Inferior parietal cortex (tissue), 1 donor: Measurements from ENCODE around the gene FLT4.
A peak's percentile ranks its signal among the peaks of the same experiment; 100 is the strongest.
"Not testable (repeated sequence)": the region's sequence is repeated elsewhere in the genome, so short reads cannot be mapped to it uniquely, and the experiment has no call there.

ENCODE experiments used
- DNase-seq: peaks from one replicate; pipeline ENCODE4 v3.0.0-alpha.2; 2016; ENCODE audit errors: extremely low spot score

Gene FLT4

DNA sequence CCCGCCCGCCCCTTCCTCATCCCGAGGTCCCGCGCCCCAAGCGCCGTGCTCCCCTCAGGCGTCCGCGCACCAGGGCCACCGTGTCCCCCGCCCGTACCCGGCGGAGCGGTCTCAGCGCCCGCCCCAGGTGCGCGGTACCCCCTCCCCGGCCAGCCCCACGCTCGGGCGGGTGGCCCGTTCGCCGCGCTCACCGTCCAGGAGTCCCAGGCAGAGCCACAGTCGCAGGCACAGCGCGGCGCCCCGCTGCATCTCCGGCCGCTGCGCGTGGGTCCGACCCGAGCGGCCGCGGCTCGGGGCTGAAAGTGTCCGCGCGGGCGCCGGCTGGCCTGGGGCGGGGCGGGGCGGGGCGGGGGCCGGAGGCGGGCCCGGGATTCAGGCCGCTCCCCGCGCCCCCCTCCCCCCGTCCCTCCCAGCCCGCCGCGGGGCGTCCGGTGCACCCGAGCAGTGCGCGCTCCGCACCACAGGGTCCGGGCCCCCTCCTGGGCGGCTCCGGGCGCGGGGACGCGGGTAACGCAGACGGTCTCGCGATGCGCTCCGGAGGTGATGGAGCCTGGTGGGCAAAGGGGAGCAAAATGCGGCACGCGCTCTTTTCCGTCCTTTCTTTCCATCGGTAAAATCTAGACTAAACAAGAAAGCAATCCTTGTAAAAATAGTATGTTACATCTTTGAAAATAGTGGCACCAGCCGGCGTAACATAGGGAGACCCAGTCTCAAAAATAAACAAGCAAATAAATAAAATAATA lies at the start of gene FLT4:
Gene FLT4, minus strand, starts transcription at position 304 of the 743 bp plus-strand sequence. Its CDS starts 55 bp downstream, at position 249.
- no peak for DNase-seq

DNA sequence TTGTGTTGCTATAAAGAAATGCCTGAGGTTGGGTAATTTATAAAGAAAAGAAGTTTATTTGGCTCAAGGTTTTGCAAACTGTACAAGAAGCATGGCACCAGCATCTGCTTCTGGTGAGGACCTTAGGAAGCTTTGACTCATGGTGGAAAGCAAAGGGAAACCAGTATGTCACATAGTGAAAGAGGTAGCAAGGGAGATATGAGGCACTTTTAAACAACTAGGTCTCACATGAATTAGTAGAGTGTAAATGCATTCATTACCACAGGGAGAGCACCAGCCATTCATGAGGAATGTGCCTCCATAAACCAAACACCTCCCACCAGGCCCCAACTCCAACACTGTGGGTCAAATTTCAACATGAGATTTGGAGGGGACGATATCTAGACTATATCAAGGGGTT lies 49.6 kb upstream of the FLT4 start:
- DNase-seq: no peak

DNA sequence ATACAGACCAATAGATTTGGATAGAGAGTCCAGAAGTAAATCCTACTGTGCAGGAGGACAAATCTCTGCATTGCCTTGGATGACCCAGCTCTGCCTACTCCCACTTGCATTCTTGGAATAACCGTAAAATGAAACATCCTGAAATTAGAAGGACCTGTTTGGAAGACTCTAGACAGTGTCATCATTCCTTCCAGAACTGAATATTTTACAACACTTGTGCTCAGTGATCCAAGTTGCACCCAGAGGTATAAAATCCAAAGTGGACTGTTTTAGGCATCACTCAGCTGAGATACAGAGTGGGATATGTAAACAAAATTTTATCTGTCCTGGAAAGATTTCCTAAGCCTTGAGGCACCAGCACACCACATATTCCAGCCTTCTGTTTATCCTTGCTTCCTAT lies 46.7 kb upstream of the FLT4 start:
- DNase-seq: no peak

DNA sequence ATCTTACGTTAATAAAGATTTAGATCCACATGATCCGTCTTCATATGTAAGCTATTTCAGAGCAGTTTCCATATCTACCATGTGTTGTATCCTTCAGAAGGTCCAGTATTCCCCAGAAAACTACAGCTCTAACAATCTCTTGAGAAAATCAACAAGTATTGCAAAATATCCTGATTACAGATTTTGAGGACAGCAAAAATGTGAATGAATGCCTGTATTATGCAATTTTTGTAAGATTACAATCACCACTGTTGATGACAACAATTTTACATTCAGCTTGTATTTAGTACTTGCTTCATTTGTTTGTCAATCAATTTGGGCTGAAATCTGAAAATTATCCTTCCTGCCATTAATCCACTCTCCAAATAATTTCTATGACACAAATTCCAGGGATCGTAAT lies 43.0 kb upstream of the FLT4 start:
- no peak for DNase-seq

DNA sequence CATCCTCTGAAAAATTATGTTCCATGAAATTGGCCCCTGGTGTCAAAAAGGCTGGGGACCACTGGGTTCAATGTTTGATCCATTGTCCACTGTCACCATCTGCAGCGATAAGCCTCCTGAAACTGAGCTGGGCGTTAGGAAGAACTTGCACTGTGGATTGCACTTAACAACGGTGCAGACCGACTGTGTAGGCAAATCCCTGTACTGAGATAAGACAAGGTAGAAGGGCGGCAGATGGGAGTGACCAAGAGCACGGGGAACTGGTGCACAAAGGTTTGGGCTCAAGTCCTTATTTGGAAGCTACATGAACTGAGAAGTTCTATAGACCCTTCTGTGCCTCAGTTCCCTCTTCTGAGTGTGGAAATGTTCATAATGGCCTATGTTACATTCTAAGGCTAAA lies 41.6 kb upstream of the FLT4 start:
- DNase-seq: no peak

DNA sequence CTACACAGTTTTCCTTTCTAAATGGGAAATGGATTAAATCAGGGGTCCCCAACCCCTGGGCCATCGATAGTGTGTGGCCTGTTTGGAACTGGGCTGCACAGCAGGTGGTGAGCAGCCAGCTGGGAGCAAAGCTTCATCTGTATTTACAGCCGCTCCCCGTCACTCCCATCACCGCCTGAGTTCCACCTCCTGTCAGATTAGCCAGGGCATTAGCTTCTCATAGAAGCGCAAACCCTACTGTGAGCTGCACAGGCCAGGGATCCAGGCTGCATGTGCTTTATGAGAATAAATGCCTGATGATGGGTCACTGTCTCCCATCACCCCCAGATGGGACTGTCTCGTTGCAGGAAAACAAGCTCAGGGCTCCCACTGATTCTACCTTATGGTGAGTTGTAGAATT lies 41.2 kb upstream of the FLT4 start:
- DNase-seq: no peak

DNA sequence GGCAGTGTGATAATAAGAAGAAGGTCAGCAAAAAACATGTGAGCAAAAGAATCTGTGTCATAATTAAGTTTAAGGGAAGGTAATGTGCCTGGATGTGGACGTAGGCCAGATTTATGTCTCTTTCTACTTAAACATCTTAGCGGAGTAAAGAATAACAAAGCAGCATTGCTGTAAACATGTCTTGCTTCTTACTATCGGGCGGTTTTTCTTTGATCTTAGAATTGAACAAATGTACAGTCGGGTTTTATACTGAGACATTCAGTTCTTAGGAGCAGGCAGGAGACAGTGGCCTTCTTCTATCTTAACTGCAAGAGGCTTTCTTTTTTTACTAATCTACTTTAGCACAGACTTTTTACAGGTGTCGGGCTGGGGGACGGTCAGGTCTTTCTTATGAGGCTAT lies 40.4 kb upstream of the FLT4 start:
- DNase-seq: no peak

DNA sequence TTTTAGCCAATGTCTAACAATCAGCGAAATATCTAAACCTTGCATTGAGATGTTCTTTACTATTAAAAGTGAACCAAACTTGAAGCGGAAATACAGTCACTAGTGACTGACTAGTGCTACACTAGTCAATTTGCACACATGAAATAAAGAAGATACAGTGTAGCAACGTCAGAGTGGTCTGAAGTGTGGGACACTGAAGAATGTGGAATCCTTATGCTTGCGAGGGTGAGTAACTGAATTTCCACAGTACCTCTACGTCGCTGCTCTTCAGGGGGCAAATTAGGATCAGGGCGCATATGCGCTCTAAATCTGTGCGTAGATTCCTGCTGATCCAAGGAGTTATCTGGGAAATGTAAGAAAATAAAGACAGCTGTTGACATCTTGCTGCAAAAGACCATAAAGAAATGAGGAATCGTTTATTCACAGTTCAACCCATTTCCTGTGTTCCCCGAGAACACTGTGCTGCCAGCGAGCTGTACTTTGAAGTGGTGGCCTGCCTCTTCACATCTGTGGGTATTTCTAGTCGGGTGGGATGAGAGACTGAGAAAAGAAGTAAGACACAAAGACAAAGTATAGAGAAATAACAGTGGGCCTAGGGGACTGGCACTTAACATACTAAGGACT lies 39.8 kb upstream of the FLT4 start:
- no peak for DNase-seq

DNA sequence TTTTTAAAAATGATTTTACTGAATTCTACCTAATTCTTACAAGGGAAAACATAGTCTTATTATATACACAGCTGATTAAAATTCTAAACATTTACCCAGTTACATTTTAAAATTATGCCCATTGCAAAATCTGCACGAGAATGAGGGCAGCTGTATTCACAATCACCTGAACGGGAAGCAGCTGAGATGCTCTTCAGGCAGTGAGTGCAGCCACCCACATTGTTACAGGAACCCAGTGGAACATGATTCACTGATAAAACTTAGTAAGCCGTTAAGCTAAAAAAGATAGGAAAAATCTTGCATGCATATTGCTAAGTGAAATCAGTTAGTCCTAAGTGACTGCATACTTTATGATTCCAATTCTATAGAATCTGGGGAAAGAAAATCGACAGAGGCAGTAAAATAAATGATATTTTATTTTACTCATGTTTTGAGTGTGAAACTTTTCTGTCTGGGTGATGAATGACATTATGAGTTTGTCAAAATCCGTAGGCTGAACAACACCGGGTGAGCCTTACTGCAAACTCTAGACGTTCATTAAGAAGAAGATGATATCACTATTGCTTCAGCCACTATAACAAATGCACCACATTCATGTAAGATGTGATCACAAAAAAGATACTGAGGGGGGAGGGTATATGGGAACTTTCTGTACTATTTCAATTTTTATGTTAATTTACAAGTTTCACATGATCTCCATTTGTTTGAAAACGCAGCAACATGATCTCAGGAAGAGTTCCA lies 39.1 kb upstream of the FLT4 start:
- DNase-seq: no peak

DNA sequence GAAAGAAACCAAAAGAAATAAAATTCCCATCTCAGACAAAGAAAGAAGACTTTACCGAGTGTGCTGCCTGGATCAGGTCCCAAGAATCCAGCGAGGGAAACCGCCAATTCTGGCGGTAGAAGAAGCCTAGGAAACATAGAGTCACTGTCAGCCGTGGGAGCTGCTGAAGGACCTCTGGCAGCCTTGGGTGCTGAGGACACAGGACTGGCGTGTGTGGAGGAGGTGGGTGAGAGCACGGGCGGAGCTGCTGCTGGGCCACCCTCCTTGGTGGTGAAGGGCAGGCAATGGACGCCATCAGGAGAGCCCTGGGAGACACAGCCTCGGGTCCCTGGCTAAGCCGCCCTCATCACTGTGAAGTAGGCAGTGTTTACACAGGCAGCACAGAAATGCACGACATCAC lies 37.4 kb upstream of the FLT4 start:
- DNase-seq: not testable (repeated sequence)

DNA sequence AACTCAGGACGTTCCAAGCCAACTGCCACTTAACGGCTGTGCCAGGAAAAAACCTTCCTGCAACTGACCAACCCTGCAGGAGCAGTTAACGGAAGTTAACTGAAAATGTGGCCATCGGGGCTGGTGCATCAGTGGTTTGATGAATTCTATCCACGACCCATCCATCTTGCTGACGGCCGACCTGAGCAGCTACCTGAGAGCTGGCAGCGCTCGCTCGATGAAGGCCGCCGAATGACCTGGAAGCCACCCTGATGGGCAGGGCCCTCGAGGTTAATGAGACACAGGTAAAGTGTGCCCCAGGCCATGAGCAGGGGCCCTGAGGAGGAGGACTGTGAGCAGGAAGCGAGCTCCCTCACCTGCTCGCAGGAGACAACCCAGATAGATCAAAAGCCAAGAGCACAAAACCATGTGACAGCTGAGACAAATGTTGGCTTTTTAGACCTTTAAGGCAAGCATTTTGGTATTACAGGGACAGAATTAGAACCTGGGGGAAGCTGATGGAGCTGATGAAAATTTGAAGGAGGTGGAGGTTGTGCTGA lies 35.3 kb upstream of the FLT4 start:
- no peak for DNase-seq

DNA sequence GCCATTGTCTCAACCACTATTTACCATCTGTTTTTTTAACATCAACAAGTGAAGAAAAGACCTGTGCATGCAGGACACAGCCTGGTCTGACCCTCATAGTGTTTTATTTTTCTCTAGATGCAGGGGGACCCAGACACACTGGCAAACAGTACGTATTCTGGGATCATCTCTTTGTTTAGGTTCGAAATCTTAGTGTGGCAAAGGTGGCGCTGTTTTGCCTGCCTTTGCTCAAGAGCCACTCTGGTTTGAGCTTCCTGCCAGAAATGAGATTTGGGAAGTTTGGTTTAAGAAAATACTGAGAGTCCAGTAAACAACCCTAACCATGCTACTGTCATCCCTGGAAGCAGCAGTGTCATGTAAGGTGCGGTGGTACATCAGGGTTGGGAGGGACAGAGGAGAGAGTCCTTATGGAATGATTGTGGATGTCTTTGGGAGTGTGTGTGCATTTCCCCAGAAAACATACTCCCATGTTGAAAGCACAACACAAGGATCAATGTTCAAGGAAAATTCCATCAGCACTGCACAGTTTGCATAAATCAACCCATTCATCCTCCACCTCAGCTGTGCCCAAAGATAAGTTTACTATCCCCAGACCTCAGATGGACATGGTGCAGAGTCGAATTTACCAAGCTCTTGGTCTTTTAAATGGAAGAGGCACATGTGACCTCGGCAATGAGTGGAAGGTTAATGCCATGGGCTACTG lies 34.0 kb upstream of the FLT4 start:
- DNase-seq: no peak

DNA sequence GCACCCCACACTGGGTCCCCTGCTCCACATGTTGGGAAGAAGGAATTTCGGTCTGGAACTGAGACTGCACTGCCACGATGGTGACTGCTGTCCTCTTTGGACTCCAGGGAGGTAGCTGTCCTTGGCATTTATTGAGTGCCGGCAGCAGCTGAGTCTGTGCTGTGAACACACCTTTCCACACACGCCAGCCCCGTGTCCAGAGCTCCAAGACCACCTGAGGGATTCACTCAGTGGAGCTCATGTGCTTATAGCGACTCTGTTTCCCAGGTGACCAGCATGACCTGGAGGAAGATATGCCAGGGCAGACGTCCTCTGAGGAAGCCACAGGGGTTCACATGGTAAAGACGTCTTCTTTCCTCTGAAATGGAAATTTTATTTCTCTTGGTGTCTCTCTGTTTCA lies 33.2 kb upstream of the FLT4 start:
- no peak for DNase-seq

DNA sequence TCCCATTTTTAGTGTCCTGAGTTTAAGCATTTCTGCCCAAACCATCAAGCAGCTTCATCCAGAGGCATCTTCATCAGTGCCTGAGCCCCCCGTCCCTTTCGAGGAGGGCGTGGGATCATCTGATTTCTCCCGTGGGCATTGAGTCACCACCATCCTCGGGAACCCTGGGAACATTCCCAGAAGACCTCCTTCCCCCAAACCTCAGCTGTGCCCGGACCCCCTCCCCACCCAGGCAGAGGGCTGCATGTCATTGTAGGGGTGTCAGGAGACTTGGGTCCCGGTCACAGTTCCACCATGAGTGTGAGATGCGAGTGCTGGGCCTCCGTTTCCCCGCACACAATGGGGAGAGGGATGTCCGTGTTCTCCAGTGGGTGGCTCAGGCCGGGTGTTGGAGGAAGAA lies 32.6 kb upstream of the FLT4 start:
- DNase-seq: not testable (repeated sequence)

DNA sequence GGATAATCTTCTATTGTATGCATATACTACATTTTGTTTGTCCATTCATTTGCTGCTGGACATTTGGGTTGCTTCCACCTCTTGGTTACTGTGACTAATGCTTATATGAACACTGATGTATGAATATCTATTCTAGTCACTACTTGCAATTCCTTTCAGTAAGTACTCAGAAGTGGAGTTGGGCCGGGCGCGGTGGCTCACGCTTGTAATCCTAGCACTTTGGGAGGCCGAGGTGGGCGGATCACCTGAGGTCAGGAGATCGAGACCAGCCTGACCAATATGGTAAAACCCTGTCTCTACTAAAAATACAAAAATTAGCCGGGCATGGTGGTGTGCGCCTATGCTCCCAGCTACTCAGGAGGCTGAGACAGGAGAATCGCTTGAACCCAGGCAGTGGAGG lies 28.9 kb upstream of the FLT4 start:
- not testable (repeated sequence) for DNase-seq

DNA sequence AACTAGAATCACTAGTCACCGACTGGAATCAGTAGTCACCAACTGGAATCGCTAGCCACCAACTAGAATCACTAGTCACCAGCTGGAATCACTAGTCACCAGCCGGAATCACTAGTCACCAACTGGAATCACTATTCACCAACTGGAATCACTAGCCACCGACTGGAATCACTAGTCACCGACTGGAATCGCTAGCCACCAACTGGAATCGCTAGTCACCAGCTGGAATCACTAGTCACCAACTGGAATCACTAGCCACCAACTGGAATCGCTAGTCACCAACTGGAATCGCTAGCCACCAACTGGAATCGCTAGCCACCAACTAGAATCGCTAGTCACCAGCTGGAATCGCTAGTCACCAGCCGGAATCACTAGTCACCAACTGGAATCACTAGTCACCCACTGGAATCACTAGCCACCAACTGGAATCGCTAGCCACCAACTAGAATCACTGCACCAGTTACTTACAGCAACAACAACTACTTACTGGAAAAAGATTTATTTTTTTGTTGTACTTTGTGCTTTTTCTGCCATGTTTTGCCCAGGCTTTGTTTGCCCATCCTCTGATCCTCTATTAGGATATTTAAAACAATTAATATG lies 25.7 kb upstream of the FLT4 start:
- no peak for DNase-seq

DNA sequence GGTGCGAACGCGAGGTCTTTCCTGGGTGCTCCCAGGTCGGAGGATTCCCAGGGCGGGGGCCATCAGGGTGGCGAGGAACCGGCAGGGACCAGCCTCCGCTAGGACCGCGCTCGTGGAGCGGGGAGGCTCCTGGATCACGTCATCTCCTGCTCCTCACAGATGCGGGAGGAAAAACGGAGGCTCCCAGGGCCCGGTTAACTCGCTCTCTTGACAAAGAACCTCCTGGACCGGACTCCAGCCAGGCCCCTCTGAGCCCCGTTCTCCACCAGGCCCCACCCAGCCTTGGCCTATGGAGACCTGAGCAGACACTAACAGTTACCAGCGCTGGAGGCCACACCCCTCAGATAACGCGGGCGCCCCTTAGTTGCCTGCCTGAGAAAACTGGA lies 24.7 kb upstream of the FLT4 start:
- DNase-seq: not testable (repeated sequence)

DNA sequence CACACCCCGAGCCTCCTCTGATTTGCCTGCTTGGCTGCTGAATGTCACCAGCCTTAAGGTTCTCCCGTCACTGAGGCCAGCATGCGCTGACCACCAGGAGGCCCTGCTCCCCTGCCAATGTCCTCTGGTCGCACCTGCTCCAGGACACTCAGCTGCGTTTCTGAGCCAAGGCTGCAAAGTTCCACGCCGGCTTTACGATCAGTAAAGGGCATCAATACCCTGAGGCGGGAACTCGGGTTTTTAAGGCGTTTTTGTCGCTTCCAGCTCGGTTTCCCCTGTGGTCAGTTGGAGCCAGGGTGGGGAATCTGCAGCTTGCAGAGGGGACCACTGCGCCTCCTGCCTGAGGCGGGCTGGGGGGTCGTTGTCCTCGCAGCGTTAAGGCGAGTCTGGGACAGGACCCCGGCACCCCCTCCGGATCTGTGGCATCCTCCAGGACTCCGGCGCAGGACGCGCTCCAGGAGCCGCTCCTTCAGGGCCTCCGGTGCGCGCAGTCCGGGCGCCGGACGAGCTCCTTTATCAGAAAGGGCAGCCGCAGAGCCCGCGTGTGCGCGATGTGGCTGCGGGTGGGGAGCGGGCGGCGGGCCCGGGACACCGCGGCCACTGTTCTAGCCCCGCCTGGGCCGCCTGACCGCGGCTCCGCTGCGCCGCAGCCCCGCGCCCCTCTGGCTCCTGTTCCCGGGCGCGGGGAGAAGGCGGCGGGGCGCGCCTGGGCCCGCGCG lies 24.1 kb upstream of the FLT4 start:
- no peak for DNase-seq

DNA sequence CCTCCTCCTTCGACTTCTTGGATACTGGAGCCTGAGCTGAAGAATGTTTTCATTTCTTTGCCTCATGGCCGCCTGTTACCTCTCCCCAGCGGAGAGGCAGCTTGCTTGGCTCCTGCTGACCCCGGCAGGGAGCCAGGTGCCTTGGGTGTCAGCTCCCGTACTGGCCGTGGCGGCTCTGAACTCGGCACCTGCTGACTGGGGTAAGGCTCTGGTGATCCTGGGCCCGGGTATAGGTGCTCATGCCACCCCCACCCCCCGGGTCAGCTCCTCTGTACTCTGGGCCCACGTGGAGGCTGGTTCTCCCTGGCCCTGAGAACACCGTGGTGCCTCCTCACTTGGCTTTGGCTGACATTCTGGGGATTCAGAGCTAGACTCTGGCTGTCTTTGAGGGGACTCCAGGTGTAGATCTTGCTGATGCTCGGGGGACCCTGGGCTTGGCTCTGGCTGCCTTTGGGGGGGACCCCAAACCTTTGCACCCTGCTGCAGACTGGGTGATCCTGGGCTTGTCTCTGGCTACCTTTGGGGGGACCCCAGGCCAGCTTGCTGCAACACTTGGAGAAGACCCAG lies 22.6 kb upstream of the FLT4 start:
- not testable (repeated sequence) for DNase-seq

DNA sequence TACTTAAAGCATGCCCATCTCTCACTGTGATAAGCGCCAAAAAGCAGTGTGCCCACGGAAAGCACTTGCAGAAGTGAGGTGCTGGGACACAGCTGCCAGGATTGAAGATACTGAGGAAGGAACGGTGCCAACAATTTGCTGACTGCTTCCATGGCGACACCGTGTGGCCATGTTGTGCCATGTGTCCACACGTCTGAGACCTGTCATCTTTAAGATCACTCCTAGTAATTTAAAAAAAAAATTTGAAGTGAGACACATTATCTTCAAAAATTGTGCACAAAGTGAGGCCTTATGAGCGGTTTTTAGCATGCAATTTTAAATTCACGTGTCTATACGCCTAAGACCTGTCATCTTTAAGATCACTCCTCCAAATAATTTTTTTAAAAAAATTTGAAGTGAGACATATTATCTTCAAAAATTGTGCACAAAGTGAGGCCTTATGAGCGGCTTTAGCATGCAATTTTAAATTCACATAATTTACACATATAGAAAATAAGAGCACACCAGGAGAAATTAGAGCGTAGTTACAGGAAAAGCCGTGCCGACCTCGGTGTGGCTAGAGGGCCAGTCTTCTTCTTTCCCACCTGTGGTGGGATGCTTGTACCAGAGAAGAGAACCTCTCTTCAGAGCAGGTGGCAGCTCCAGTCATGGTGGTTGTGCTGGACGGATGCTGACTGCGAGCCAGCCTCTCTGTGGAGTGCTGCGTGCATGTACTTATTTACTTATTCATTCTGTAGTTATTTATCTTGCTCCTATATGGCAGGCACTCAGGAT lies 21.4 kb upstream of the FLT4 start:
- DNase-seq: peak; percentile 85
